HG03095 (cell line): ENCODE measurements around the gene RASL11A.
"Not testable (repeated sequence)": the region's sequence is repeated elsewhere in the genome, so short reads cannot be mapped to it uniquely, and the experiment has no call there.

Source experiments
- ATAC-seq: cut with Tn5 transposase; IDR thresholded peaks from one replicate; pipeline ENCODE4 v1.9.1; 2021; ENCODE audit warnings: moderate library complexity; ENCODE audit not compliant: unreplicated experiment

RASL11A gene

GRCh38 chr13:27267596-27267995 lies 3.0 kb upstream of the RASL11A start:
- no peak for ATAC-seq

- ATAC-seq, result no peak
Observed at GRCh38 chr13:27269114-27269665, 1.4 kb upstream of the RASL11A start.

GRCh38 chr13:27271570-27272096 lies 1.0 kb downstream of the RASL11A start:
- no peak for ATAC-seq

- no peak for ATAC-seq
Observed at GRCh38 chr13:27273658-27274425, 3.2 kb downstream of the RASL11A start.

GRCh38 chr13:27274631-27275030 lies 4.0 kb downstream of the RASL11A start:
- ATAC-seq, result no peak

- no peak for ATAC-seq
Observed at GRCh38 chr13:27276188-27276587, 5.6 kb downstream of the RASL11A start.

- ATAC-seq, result no peak
Observed at GRCh38 chr13:27279506-27279905, 8.9 kb downstream of the RASL11A start.

GRCh38 chr13:27280009-27280656 lies 9.5 kb downstream of the RASL11A start:
- no peak for ATAC-seq

- ATAC-seq, result no peak
Observed at GRCh38 chr13:27280841-27281240, 10.2 kb downstream of the RASL11A start.

- ATAC-seq, result no peak
Observed at GRCh38 chr13:27281420-27281819, 10.8 kb downstream of the RASL11A start.

- no peak for ATAC-seq
Observed at GRCh38 chr13:27283906-27284493, 13.4 kb downstream of the RASL11A start.

- ATAC-seq, result no peak
Observed at GRCh38 chr13:27288392-27288791, 17.8 kb downstream of the RASL11A start.

- ATAC-seq, result no peak
Observed at GRCh38 chr13:27289011-27289665, 18.5 kb downstream of the RASL11A start.

GRCh38 chr13:27290715-27291114 lies 20.1 kb downstream of the RASL11A start:
- no peak for ATAC-seq

- ATAC-seq, result not testable (repeated sequence)
Observed at GRCh38 chr13:27291967-27292366, 21.3 kb downstream of the RASL11A start.

GRCh38 chr13:27293076-27293691 lies 22.6 kb downstream of the RASL11A start:
- no peak for ATAC-seq

GRCh38 chr13:27293873-27294515 lies 23.4 kb downstream of the RASL11A start:
- no peak for ATAC-seq

- no peak for ATAC-seq
Observed at GRCh38 chr13:27295096-27295495, 24.5 kb downstream of the RASL11A start.

GRCh38 chr13:27295660-27296059 lies 25.0 kb downstream of the RASL11A start:
- no peak for ATAC-seq

GRCh38 chr13:27296496-27296895 lies 25.9 kb downstream of the RASL11A start:
- no peak for ATAC-seq
